ENCODE data around the gene CD59.
"Not testable (repeated sequence)": the region's sequence is repeated elsewhere in the genome, so short reads cannot be mapped to it uniquely, and the experiment has no call there.

The CD59 gene

GRCh38 chr11:33696931-33697638, 39.1 kb downstream of the CD59 start:
- in situ Hi-C loops (cut with MboI; ENCODE audit: low sequenced_read_pairs): no loop called here

GRCh38 chr11:33696411-33696810, 39.8 kb downstream of the CD59 start:
- in situ Hi-C loops (cut with MboI; ENCODE audit: low sequenced_read_pairs): no loop called here

- in situ Hi-C loops (cut with MboI; ENCODE audit: low sequenced_read_pairs): no loop called here
These were observed 41.1 kb downstream of the CD59 start for GRCh38 chr11:33695051-33695566.

DNA sequence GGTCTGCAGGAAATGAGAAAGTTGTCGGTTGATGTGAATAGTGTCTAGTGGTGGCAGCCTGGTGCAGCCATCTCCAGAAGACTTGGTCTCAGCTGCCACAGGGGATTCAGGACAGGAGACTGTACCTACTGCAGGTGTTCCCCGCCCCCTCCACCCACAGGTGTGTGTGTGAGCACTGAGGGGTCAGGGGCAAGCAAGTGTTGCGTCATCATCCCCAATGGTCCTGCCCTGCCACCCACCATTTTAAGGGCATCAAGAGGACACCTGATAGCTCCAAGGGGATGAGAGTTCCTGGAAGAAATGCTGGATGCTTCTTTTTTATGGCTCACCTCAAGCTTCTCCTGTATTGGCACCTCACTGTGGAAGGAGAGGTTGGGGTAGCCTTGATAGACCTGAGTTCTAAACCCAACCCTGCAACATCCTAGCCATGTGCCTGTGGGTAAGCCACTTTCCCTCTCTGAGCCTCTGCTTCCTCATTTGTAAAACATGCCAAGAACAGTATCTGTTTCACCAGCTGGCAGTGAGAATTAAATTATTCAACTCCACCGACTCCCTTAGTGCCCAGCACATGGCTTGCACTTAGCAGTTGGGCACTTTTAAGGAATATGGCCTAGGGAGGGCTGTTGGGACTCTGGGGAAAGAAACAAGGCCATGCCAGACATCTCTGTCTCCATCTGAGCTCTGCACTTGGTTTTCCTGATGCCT, 41.7 kb downstream of the CD59 start:
- in situ Hi-C loops (cut with MboI; ENCODE audit: low sequenced_read_pairs): no loop called here

- in situ Hi-C loops (cut with MboI; ENCODE audit: low sequenced_read_pairs): no loop called here
These were observed 43.7 kb downstream of the CD59 start for GRCh38 chr11:33692541-33692940.

- in situ Hi-C loops (cut with MboI; ENCODE audit: low sequenced_read_pairs): no loop called here
These were observed 44.2 kb downstream of the CD59 start for GRCh38 chr11:33692013-33692504.

DNA sequence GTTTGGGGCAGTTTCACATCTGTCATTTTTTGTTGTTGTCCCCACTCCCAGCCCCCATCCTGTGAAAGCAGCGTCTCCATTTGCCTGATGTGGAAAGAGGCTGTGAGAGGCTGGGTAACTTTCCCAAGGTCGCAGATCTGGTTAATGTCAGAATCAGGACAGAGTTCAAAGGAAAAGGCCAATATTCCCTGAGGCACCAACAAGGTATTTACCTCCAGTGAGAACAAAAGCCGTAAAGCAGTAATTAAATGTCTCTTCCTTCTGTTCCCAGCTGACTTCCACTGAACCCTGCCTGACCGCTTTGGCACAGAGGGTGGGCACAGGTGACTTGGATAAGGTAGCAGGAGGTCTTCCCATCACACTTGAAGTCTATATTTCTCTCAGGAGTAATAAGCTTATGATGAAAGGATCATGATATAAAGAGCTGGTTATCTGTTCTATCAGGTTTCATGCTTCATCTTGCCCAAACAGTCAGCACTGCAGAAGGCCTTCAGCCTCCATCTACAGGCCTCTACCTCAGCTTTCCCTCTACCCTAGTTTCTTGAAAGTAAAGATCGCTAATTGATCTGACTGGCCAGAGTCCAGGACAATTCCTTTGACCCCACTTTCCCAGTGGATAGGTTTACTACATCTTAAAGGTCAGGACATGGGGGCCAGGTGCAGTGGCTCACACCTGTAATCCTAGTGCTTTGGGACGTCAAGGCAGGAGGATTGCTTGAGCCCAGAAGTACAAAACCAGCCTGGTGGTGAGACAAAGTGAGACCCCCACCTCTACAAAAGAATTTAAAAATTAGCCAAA, 45.0 kb downstream of the CD59 start:
- in situ Hi-C loops (cut with MboI; ENCODE audit: low sequenced_read_pairs): no loop called here

DNA sequence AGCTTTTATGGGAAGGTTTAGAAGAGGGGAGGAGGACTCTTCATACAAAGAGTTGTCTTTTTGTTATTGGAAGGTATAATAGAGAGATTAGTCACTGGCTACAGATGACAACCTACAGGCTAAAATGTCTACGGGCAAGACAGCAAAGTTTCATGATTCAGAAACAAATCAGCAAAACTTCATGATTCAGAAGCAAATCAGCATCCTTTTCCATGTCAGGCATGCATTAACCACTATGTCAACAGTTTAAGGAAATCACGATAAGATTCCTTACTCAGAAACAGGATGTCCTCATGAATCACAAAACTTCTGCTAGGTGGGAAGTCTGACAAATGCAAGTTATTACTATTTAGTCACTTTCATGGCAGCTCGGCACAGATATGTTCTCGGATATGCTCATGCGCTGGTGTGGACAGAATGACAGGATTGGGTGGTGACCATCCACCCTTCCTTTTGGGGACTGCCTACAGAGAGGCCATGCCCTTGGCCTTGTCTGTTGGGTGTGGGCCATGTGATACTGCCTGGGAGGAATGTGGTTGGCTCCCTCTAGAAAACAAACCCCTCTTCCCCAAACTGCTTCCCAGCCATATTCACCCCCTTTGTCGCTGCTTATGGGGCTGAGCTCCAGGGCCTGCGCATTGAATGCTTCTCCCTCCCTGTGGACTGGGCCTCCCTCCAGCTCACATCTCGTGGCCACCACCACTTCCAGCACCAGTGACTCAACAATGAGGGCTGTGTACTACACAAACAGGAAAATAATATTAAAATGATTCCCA, 45.7 kb downstream of the CD59 start:
- in situ Hi-C loops (cut with MboI; ENCODE audit: low sequenced_read_pairs): no loop called here

- in situ Hi-C loops (cut with MboI; ENCODE audit: low sequenced_read_pairs): no loop called here
These were observed 46.7 kb downstream of the CD59 start for GRCh38 chr11:33689501-33689900.

DNA sequence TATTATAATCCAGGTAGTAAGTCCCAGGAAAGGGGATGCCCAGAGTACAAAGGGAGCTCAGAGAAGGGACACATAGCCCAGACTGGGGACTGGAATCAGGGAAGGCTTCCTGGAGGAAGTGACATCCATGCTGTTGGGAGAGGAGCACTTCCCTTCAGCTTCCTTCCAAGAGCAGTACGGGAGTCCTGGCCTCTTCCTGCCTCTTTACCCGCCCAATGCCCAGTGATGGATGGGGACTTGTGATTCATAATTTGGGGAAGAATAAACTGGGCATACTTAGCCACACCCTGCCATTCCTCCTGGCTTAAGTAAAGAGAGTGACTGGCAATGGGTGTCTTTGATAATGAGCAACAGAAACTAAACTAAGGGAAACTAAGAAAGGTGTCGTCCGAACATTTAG, 47.1 kb downstream of the CD59 start:
- in situ Hi-C loops (cut with MboI; ENCODE audit: low sequenced_read_pairs): no loop called here

GRCh38 chr11:33687733-33688479, 48.3 kb downstream of the CD59 start:
- in situ Hi-C loops (cut with MboI; ENCODE audit: low sequenced_read_pairs): no loop called here

- in situ Hi-C loops (cut with MboI; ENCODE audit: low sequenced_read_pairs): no loop called here
These were observed 51.1 kb downstream of the CD59 start for GRCh38 chr11:33685082-33685481.

DNA sequence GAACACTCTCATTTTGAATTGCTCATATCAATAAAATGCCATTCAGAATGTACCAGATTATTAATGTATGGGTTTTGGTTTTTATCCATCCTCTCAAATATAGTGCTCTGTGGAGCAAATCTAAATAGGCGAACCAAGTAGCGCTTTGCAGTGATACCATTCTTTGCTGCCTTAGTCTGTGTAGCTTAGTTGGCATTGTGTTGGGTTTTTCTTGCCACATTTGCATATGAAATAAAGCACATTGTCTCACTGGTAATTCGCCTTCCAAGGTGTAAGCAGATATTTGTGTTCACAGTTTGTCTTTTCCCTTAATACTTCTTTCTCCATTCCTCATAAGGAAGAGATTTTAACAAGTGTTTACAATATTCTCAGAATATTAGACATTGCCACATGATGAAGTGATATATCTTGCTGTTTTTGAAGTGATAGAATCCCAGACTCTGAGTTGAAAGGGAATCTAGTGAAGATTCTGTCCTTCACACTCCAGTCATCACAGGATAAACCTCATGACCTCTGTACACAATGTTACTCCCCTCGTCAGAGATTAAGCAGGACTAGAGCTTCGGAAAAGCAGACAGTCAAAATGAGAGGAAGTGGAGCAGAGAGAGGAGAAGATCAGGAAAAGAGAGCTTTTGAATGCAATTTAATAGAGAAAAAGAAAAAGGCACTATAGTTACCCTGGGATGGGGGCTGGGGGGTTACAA, 52.1 kb downstream of the CD59 start:
- in situ Hi-C loops (cut with MboI; ENCODE audit: low sequenced_read_pairs): no loop called here

DNA sequence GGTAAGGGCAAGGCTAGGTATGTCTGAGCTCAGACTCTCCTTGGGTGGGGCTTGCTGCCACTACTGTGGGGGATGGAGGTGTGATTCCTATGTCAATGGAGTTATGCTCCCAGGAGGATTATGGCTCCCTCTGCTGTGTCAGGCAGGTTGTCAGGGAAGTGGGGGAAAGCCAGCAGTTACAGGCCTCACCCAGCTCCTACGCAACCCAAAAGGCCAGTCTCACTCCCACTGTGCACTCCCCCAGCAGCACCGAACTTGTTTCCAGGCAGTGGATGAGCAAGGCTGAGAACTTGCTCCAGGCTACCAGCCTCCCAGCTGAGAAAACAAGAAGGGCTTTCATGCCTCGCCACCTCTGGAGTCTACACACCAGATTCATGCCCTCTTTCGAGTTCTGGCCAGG, 53.8 kb downstream of the CD59 start:
- in situ Hi-C loops (cut with MboI; ENCODE audit: low sequenced_read_pairs): no loop called here

GRCh38 chr11:33682019-33682418, 54.2 kb downstream of the CD59 start:
- in situ Hi-C loops (cut with MboI; ENCODE audit: low sequenced_read_pairs): no loop called here

- in situ Hi-C loops (cut with MboI; ENCODE audit: low sequenced_read_pairs): not testable (repeated sequence)
These were observed 57.6 kb downstream of the CD59 start for GRCh38 chr11:33678616-33679015.

GRCh38 chr11:33674035-33674814, 62.0 kb downstream of the CD59 start:
- in situ Hi-C loops (cut with MboI; ENCODE audit: low sequenced_read_pairs): no loop called here

DNA sequence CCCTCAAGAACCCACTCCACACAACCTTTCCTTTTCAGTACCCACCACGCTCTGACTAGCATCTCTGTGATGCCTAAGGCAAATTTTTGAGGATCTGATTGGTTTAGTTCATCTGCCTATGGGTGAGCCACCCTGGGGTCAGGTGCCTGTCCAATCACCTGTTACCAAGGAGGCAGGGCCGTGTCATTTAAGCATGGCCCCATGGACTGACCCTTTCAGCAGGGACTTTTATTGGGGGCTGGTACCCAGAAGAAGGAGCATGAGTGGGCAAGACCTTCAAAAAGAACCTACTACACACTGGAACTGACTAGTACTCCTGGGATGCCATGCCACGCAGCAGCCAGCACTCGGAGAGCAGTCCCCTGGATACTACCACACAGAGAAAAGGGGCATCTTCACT, 64.0 kb downstream of the CD59 start:
- in situ Hi-C loops (cut with MboI; ENCODE audit: low sequenced_read_pairs): no loop called here
